ENCODE data around the gene REC114. TPM values are rescaled to one million over a fixed set of nuclear protein-coding genes. Genes with fewer than 3 reads are reported as not detected.

Gene REC114
- total and polyA plus RNA-seq, 9 of the 15 experiments (the other 6 are each of a cell fraction or from before 2014, with no cell fraction given): 0.07 to 0.24 TPM; not detected in 7

- no peak for TF ChIP-seq ZBTB11 (CRISPR knock-in tag; IDR thresholded peaks at IDR 0.05)
- no peak for TF ChIP-seq CXXC5 (CRISPR knock-in tag; IDR thresholded peaks at IDR 0.05)
- TF ChIP-seq, protein P1, sequence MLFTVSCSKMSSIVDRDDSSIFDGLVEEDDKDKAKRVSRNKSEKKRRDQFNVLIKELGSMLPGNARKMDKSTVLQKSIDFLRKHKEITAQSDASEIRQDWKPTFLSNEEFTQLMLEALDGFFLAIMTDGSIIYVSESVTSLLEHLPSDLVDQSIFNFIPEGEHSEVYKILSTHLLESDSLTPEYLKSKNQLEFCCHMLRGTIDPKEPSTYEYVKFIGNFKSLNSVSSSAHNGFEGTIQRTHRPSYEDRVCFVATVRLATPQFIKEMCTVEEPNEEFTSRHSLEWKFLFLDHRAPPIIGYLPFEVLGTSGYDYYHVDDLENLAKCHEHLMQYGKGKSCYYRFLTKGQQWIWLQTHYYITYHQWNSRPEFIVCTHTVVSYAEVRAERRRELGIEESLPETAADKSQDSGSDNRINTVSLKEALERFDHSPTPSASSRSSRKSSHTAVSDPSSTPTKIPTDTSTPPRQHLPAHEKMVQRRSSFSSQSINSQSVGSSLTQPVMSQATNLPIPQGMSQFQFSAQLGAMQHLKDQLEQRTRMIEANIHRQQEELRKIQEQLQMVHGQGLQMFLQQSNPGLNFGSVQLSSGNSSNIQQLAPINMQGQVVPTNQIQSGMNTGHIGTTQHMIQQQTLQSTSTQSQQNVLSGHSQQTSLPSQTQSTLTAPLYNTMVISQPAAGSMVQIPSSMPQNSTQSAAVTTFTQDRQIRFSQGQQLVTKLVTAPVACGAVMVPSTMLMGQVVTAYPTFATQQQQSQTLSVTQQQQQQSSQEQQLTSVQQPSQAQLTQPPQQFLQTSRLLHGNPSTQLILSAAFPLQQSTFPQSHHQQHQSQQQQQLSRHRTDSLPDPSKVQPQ (CRISPR knock-in tag; IDR thresholded peaks at IDR 0.05; ENCODE audit: borderline replicate concordance): no peak
- TF ChIP-seq CBFB (CRISPR knock-in tag; IDR thresholded peaks at IDR 0.05): no peak
- no peak for TF ChIP-seq SMARCA5 (IDR thresholded peaks at IDR 0.05)
- TF ChIP-seq EP300 (IDR thresholded peaks at IDR 0.05; ENCODE audit: low read length): peak; percentile 91
- TF ChIP-seq CBX5 (IDR thresholded peaks at IDR 0.05; ENCODE audit: borderline replicate concordance, low read depth): no peak
- no peak for TF ChIP-seq SPI1 (IDR thresholded peaks at IDR 0.05; ENCODE audit: borderline replicate concordance, low read depth, low read length)
- TF ChIP-seq PRMT5 (CRISPR knock-in tag; IDR thresholded peaks at IDR 0.05): no peak
- no peak for TF ChIP-seq L3MBTL2 (IDR thresholded peaks at IDR 0.05)
- no peak for TF ChIP-seq ZNF764 (CRISPR knock-in tag; IDR thresholded peaks at IDR 0.05; ENCODE audit: low read depth)
- no peak for TF ChIP-seq ZNF23 (CRISPR knock-in tag; IDR thresholded peaks at IDR 0.05)
- TF ChIP-seq, protein P2, sequence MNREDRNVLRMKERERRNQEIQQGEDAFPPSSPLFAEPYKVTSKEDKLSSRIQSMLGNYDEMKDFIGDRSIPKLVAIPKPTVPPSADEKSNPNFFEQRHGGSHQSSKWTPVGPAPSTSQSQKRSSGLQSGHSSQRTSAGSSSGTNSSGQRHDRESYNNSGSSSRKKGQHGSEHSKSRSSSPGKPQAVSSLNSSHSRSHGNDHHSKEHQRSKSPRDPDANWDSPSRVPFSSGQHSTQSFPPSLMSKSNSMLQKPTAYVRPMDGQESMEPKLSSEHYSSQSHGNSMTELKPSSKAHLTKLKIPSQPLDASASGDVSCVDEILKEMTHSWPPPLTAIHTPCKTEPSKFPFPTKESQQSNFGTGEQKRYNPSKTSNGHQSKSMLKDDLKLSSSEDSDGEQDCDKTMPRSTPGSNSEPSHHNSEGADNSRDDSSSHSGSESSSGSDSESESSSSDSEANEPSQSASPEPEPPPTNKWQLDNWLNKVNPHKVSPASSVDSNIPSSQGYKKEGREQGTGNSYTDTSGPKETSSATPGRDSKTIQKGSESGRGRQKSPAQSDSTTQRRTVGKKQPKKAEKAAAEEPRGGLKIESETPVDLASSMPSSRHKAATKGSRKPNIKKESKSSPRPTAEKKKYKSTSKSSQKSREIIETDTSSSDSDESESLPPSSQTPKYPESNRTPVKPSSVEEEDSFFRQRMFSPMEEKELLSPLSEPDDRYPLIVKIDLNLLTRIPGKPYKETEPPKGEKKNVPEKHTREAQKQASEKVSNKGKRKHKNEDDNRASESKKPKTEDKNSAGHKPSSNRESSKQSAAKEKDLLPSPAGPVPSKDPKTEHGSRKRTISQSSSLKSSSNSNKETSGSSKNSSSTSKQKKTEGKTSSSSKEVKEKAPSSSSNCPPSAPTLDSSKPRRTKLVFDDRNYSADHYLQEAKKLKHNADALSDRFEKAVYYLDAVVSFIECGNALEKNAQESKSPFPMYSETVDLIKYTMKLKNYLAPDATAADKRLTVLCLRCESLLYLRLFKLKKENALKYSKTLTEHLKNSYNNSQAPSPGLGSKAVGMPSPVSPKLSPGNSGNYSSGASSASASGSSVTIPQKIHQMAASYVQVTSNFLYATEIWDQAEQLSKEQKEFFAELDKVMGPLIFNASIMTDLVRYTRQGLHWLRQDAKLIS (CRISPR knock-in tag; IDR thresholded peaks at IDR 0.05): no peak
- TF ChIP-seq LEF1 (IDR thresholded peaks at IDR 0.05): peak; percentile 88
- TF ChIP-seq BCOR (IDR thresholded peaks at IDR 0.05): no peak
- TF ChIP-seq TAF9B (IDR thresholded peaks at IDR 0.05; ENCODE audit: partially characterized antibody): no peak
- peak in 1 of 2 experiments; percentile 60; a peak in 2 of 4 replicates for TF ChIP-seq FOXA3 (CRISPR knock-in tag; conservative IDR thresholded peaks at IDR 0.05 in 1 of 2, IDR thresholded peaks at IDR 0.05 in 1 of 2)
- peak in 1 of 2 experiments; percentile 85; a peak in 2 of 4 replicates for TF ChIP-seq ARNT (IDR thresholded peaks at IDR 0.05)
- TF ChIP-seq SRSF9 (IDR thresholded peaks at IDR 0.05; ENCODE audit: borderline replicate concordance, low read depth, low read length): no peak
Observed at GRCh38 chr15:73504885-73505284, 61.9 kb downstream of the REC114 start (continued).

Measured in K562 (cell line).